A549 (cell line): Measurements from ENCODE around the gene S100A1. TPM values are rescaled to one million over a fixed set of nuclear protein-coding genes. Genes with fewer than 3 reads are reported as not detected.

Experiments used
- ATOH8 ChIP-seq: fragments of 250-450 bp; sonication (Bioruptor Pico); IDR thresholded peaks from 2 replicates; pipeline ENCODE4 v1.5.0; 2020; ENCODE audit warnings: low read depth, mild to moderate bottlenecking, moderate library complexity
- BCL3 ChIP-seq: fragments of >200 bp; sonication (Bioruptor Twin); formaldehyde crosslinking; IDR thresholded peaks from 3 replicates; pipeline ENCODE4 v1.6.1; 2016
- CBX8 ChIP-seq: fragments of 200-600 bp; sonication (generic); IDR thresholded peaks from 2 replicates; pipeline ENCODE4 v1.6.1; 2016
- CEBPB ChIP-seq, 2 experiments: fragments of >200 bp in 1 of 2; sonication (Bioruptor Twin) in 1 of 2; formaldehyde crosslinking in 1 of 2; IDR thresholded peaks; 2 replicates each; pipeline ENCODE4 v1.6.1; 2012 to 2016
- CHD2 ChIP-seq: fragments of 150-350 bp; IDR thresholded peaks from 2 replicates; pipeline ENCODE4 v1.6.1; 2014; ENCODE audit warnings: low read length; ENCODE audit not compliant: partially characterized antibody
- CHD4 ChIP-seq: fragments of 200-600 bp; sonication (generic); IDR thresholded peaks from 2 replicates; pipeline ENCODE4 v1.6.1; 2016; ENCODE audit warnings: antibody characterized with exemption, mild to moderate bottlenecking, borderline replicate concordance
- CTCF ChIP-seq: fragments of >200 bp; sonication (Bioruptor Twin); formaldehyde crosslinking; IDR thresholded peaks from 3 replicates; pipeline ENCODE4 v1.5.1; 2016
- EHF ChIP-seq: fragments of 250-450 bp; sonication (Bioruptor Pico); IDR thresholded peaks from 2 replicates; pipeline ENCODE4 v1.5.0; 2020; ENCODE audit warnings: mild to moderate bottlenecking
- EHMT2 ChIP-seq: fragments of 200-600 bp; sonication (generic); IDR thresholded peaks from 2 replicates; pipeline ENCODE4 v1.6.1; 2016; ENCODE audit warnings: antibody characterized with exemption, low read depth, mild to moderate bottlenecking, moderate library complexity
- ESRRA ChIP-seq: fragments of 150-350 bp; IDR thresholded peaks from 2 replicates; pipeline ENCODE4 v1.6.1; 2014; ENCODE audit warnings: mild to moderate bottlenecking, low read length, borderline replicate concordance
- FOXS1 ChIP-seq: fragments of 250-450 bp; sonication (Bioruptor Pico); IDR thresholded peaks from 2 replicates; pipeline ENCODE4 v1.5.0; 2020; ENCODE audit warnings: mild to moderate bottlenecking, moderate library complexity
- GATA3 ChIP-seq: IDR thresholded peaks from 2 replicates; pipeline ENCODE4 v1.6.1; 2012; ENCODE audit warnings: borderline replicate concordance
- HES2 ChIP-seq: fragments of >200 bp; sonication (Bioruptor Twin); formaldehyde crosslinking; IDR thresholded peaks from 2 replicates; pipeline ENCODE4 v1.6.1; 2016
- HEYL ChIP-seq: fragments of 250-450 bp; sonication (Bioruptor Pico); IDR thresholded peaks from 2 replicates; pipeline ENCODE4 v1.8.0; 2021; ENCODE audit warnings: mild to moderate bottlenecking, moderate library complexity
- HMGXB4 ChIP-seq: fragments of 250-450 bp; sonication (Bioruptor Pico); IDR thresholded peaks from 2 replicates; pipeline ENCODE4 v1.5.0; 2021; ENCODE audit warnings: mild to moderate bottlenecking, moderate library complexity, borderline replicate concordance
- HOXA7 ChIP-seq: fragments of 250-450 bp; sonication (Bioruptor Pico); IDR thresholded peaks from 2 replicates; pipeline ENCODE4 v1.5.0; 2020; ENCODE audit warnings: mild to moderate bottlenecking, moderate library complexity
- HOXB13 ChIP-seq: fragments of 250-450 bp; sonication (Bioruptor Pico); IDR thresholded peaks from 2 replicates; pipeline ENCODE4 v1.5.0; 2020; ENCODE audit warnings: low read depth, mild to moderate bottlenecking, moderate library complexity
- HOXB5 ChIP-seq: fragments of 250-450 bp; sonication (Bioruptor Pico); IDR thresholded peaks from 2 replicates; pipeline ENCODE4 v1.5.0; 2020; ENCODE audit warnings: mild to moderate bottlenecking, moderate library complexity
- JUN ChIP-seq, 2 experiments: fragments of >200 bp; sonication (Bioruptor Twin); formaldehyde crosslinking; IDR thresholded peaks; 2 replicates in 1 of 2; 3 replicates in 1 of 2; pipeline ENCODE4 v1.6.1; 2016 to 2017
- JUNB ChIP-seq: fragments of >200 bp; sonication (Bioruptor Twin); formaldehyde crosslinking; IDR thresholded peaks from 2 replicates; pipeline ENCODE4 v1.6.1; 2016
- MAFK ChIP-seq: fragments of 450-650 bp; IDR thresholded peaks from 2 replicates; pipeline ENCODE4 v1.6.1; 2014; ENCODE audit not compliant: partially characterized antibody
- MAX ChIP-seq: IDR thresholded peaks from 2 replicates; pipeline ENCODE4 v1.6.1; 2012
- MYC ChIP-seq: IDR thresholded peaks from 2 replicates; pipeline ENCODE4 v1.6.1; 2012; ENCODE audit warnings: mild to moderate bottlenecking, inconsistent platforms, low read length, improper control_type of control experiment, borderline replicate concordance
- NPAS2 ChIP-seq: fragments of 250-450 bp; sonication (Bioruptor Pico); IDR thresholded peaks from 2 replicates; pipeline ENCODE4 v1.8.0; 2022; ENCODE audit warnings: mild to moderate bottlenecking, moderate library complexity, borderline replicate concordance
- NR3C1 ChIP-seq: fragments of >200 bp; sonication (Bioruptor Twin); formaldehyde crosslinking; IDR thresholded peaks from 3 replicates; pipeline ENCODE4 v1.6.1; 2017
- PBX3 ChIP-seq: IDR thresholded peaks from 2 replicates; pipeline ENCODE4 v1.6.1; 2012
- PHF8 ChIP-seq: fragments of 200-600 bp; sonication (generic); IDR thresholded peaks from 2 replicates; pipeline ENCODE4 v1.6.1; 2016; ENCODE audit warnings: low read depth, mild to moderate bottlenecking, antibody characterized with exemption, moderate library complexity, borderline replicate concordance
- RAD21 ChIP-seq, 2 experiments: fragments of >200 bp in 1 of 2; sonication (Bioruptor Twin) in 1 of 2; formaldehyde crosslinking in 1 of 2; IDR thresholded peaks in 1 of 2; conservative IDR thresholded peaks in 1 of 2; 2 replicates in 1 of 2; 3 replicates in 1 of 2; pipeline ENCODE4 v1.6.1; 2012 to 2018; ENCODE audit warnings: inconsistent platforms in 1 of 2
- RARB ChIP-seq: fragments of 250-450 bp; sonication (Bioruptor Pico); IDR thresholded peaks from 2 replicates; pipeline ENCODE4 v1.8.0; 2021; ENCODE audit warnings: mild to moderate bottlenecking, moderate library complexity
- RNF2 ChIP-seq: fragments of 200-600 bp; sonication (generic); IDR thresholded peaks from 2 replicates; pipeline ENCODE4 v1.6.1; 2016; ENCODE audit warnings: low read depth, mild to moderate bottlenecking, antibody characterized with exemption, moderate library complexity, borderline replicate concordance
- SMC3 ChIP-seq: fragments of >200 bp; sonication (Bioruptor Twin); formaldehyde crosslinking; IDR thresholded peaks from 3 replicates; pipeline ENCODE4 v1.6.1; 2018; ENCODE audit warnings: inconsistent platforms
- USF2 ChIP-seq: fragments of 450-650 bp; IDR thresholded peaks from 2 replicates; pipeline ENCODE4 v1.6.1; 2014; ENCODE audit warnings: antibody characterized with exemption
- ZC3H11A ChIP-seq: fragments of 450-650 bp; IDR thresholded peaks from 2 replicates; pipeline ENCODE4 v1.6.1; 2014; ENCODE audit warnings: antibody characterized with exemption, mild to moderate bottlenecking
- ZFP36 ChIP-seq: fragments of 450-650 bp; IDR thresholded peaks from 2 replicates; pipeline ENCODE4 v1.6.1; 2014; ENCODE audit warnings: borderline replicate concordance; ENCODE audit not compliant: partially characterized antibody
- ZSCAN20 ChIP-seq: fragments of 250-450 bp; sonication (Bioruptor Pico); IDR thresholded peaks from 2 replicates; pipeline ENCODE4 v1.8.0; 2022; ENCODE audit warnings: mild to moderate bottlenecking, moderate library complexity
- polyA plus RNA-seq, 4 experiments: library from polyadenylated mRNA; depleted of rRNA in 3 of 4; stranded (reverse); fragments of >200 nt; fragmentation: RNase III in 1 of 4; extraction: RNeasy Plus Mini Kit Qiagen cat#74134 plus additional on column Dnase treatment in 1 of 4; gene quantifications; 2 replicates in 3 of 4; 3 replicates in 1 of 4; pipeline ENCODE4 v1.2.3, GENCODE V29; 2011 to 2017

S100A1 gene
- polyA plus RNA-seq, 2 of the 4 experiments (the other 2 are of a cell fraction): 0.59 to 0.97 TPM

- TF ChIP-seq RNF2 (no peak), CBX8 (no peak), RAD21 (conservative IDR thresholded peaks at IDR 0.05 in 1 of 2, IDR thresholded peaks at IDR 0.05 in 1 of 2) (no peak), ZC3H11A (no peak), MAFK (peak; percentile 22), HMGXB4 (no peak), PBX3 (no peak), HOXA7 (CRISPR knock-in tag) (no peak), HES2 (no peak), CHD2 (peak; percentile 39), NR3C1 (no peak), CHD4 (no peak), CTCF (peak; percentile 49), BCL3 (peak; percentile 89; the same call in 2 of the 3 replicates), SMC3 (no peak), ESRRA (no peak), PHF8 (0 out of 2 replicates have a peak, but pooled peaks have one; percentile 85), HOXB5 (CRISPR knock-in tag) (no peak), FOXS1 (CRISPR knock-in tag) (no peak), CEBPB (IDR thresholded peaks at IDR 0.05) (peak in 1 of 2 experiments; percentile 27; a peak in 1 of 4 replicates), JUN (IDR thresholded peaks at IDR 0.05) (peak; percentile 70 to 84), GATA3 (no peak), EHMT2 (no peak), HOXB13 (CRISPR knock-in tag) (0 out of 2 replicates have a peak, but pooled peaks have one; percentile 29), USF2 (no peak), MYC (0 out of 2 replicates have a peak, but pooled peaks have one; percentile 52), NPAS2 (CRISPR knock-in tag) (no peak), ZFP36 (no peak), ATOH8 (no peak), EHF (no peak), JUNB (no peak), MAX (peak; percentile 88), ZSCAN20 (CRISPR knock-in tag) (no peak), HEYL (no peak), RARB (CRISPR knock-in tag) (no peak)
Observed at GRCh38 chr1:153670859-153671627, 42.8 kb downstream of the S100A1 start, which contains the start of gene ILF2 (continued).
